NCI-H2107 treated with DMSO at 0.1 percent for 48 hours (cell line): ENCODE results near the gene FAM216B.

ENCODE experiments used
- DNase-seq: peaks from one replicate; lab custom pipeline; 2025; ENCODE audit not compliant: unreplicated experiment; lab: John Stamatoyannopoulos, UW

Gene FAM216B

DNA sequence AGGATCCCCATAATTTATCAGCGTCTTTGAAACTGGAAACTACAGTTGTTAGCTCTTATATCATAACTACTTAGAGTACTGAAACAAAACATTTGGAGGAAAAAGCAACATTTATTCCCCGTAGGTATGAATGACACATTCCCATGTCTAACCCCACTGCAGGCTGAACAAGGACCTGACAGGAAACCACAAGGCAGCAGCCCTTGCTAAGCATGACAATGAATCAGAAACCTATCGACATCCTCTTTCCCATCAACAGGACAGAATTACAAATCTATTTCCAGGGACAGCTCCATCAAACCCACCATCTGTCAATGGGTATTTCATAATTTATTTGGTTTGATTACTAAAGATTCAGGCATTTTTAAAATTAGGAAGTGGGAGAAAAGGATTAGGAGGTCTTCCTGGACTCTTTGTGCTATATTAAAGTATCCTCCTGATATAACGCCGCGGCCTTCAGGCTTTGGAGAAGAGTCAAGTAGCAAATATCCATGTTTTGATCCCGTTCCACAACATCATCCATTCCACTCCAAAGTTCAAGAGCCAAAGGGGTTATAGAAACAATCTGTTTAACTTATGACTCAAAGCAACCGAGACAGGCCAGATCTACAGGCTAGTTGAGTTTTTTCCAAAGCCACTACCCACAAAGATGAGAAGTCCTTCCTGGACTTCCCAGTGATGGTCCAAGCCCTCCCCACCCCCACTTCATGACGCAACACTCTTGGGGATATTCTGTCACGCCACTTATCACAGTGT lies 51.1 kb downstream of the FAM216B start:
- no peak for DNase-seq

DNA sequence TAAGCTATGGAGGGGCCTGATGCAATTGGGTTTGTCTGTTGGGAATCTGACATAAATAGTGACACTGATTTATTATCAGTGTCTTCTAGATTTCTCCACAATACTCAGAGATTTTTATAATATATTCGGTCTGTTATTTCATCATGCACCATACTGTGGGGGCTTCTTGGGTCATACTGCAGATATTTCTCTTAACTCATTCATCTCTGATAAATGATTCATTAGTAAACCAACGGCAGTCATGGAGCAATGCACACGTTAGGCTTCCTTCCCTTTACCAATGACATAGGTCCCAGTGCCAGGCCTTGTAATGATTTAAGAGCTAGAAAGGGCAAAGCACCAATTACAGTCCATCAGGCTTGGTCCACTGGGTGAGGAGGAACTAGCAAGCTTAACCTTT lies 53.6 kb downstream of the FAM216B start:
- no peak for DNase-seq

GRCh38 chr13:42836930-42837690 lies 55.7 kb downstream of the FAM216B start:
- no peak for DNase-seq
